GM18868 (cell line): ENCODE results near the gene PODN.

Experiments
- ATAC-seq: cut with Tn5 transposase; IDR thresholded peaks from one replicate; pipeline ENCODE4 v1.9.1; 2021; ENCODE audit warnings: mild to moderate bottlenecking, moderate library complexity; ENCODE audit not compliant: unreplicated experiment

PODN gene

DNA sequence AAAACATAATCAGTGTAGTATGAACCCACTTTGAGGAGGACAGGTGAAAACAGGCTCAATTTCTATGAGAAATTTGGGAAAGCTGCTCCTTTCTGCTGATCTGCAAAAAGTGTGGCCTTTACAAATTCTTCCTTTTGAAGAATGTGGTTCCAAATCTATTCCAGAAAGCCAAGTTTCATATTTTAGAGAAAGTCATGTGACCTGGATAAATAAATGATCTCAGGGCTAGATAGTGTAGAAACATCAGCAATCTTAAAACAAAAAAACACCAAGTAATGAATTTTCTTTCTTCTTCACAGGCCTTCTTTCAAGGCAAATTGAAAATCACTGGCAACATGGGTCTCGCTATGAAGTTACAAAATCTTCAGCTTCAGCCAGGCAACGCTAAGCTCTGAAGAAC is 11.7 kb upstream of the PODN start:
- no peak for ATAC-seq

DNA sequence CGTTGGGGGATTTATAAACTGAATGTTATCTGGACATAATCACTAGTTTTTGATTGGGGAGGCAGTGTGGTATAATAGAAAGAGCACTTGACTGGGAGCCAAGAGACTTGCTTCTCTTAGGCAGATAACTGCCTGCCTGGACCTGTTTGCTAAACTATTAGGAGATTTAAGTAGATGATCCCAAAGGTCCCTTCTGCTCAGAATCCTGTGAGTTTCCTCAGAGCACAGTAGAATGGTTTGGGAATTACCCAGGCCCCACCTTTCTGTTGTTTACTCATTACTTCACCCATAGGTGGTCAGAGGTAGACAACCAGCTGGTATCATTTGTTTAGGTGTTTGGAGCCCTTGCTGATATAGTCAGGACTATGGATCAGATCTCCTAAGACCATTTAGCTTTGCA is 10.3 kb upstream of the PODN start:
- no peak for ATAC-seq

GRCh38 chr1:53057127-53057526 is 4.9 kb upstream of the PODN start:
- ATAC-seq = no peak

DNA sequence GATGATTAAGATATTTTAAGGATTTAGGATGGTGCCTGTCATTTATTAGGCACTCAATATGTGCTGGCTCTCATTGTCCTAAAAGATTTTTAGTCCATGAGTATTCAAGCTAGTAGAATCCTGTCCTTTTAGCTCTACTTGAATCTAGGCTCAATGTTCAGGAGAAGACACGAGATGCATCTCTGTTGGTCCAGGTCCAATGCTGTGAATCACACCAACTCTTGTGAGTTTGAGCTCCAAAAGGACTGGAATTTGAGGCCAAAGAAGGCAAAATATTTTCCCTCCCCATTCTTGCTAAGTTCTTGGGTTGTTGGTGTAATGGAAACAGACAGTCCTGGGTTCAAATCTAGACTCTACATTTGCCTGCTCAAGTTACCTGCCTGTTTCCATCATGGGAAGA is 1.4 kb upstream of the PODN start:
- ATAC-seq = no peak

DNA sequence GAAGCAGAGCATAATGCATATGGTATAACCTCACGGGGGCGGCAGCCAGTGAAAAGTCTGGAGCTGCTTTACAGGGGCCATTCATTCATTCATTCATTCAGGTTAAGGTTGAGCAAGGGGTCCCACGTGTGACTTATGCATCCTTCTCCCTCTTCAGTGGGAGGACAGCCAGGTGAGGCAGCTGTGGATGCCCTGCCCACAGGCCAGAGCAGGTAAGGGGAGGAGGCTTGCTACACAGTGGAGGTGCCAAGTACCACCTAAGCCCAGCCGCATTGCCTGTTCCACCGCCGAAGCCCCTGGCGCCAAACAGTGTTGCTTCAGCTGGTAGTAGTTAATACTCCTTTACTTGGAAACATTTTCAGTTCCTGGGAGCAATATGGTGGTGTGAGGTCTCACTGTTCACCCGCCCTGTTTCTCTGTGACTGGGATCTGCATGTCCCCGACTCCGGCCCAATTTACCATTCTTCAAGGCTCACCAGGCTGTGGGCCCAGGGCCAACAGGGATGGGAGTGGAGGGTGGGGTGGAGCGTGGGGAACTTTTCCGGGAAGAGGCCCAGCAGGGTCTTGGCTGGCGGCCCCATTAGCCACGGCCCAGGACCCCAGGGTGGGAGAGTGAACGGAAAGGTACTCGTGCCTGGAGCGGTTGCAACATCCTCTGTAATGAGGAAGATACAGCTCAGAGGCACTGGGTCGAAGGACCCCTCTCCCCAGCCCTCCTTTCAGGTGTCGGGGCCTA is 722 bp upstream of the PODN start:
- ATAC-seq = no peak

- no peak for ATAC-seq
Observed at GRCh38 chr1:53062708-53063591, 937 bp downstream of the PODN start.

GRCh38 chr1:53063744-53064515 is 1.9 kb downstream of the PODN start:
- ATAC-seq = no peak

GRCh38 chr1:53065391-53065790 is 3.4 kb downstream of the PODN start:
- ATAC-seq = no peak

DNA sequence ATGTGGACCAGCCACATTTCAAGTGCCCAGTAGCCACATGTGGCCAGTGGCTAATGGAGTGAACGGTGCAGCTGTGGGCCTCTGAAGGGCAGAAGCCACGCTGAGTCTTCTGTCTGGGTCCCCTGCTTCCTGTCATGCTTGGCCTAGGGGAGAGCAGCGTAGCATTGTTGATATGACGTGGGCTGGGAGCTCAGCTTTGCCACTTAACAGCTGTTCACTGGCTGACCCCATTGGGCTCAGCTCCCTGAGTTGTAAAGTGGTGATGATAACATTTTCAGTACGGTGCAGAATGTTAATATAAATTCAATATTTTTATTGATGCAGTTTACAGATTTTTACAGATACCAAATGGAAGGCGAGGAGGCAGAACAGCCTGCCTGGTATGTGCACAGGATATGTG is 4.5 kb downstream of the PODN start:
- no peak for ATAC-seq

- no peak for ATAC-seq
Observed at GRCh38 chr1:53066891-53067738, 5.1 kb downstream of the PODN start.

GRCh38 chr1:53067886-53068285 is 5.9 kb downstream of the PODN start:
- ATAC-seq = no peak

- ATAC-seq = no peak
Observed at GRCh38 chr1:53068314-53069099, 6.5 kb downstream of the PODN start.

GRCh38 chr1:53069265-53069662 is 7.3 kb downstream of the PODN start:
- no peak for ATAC-seq

DNA sequence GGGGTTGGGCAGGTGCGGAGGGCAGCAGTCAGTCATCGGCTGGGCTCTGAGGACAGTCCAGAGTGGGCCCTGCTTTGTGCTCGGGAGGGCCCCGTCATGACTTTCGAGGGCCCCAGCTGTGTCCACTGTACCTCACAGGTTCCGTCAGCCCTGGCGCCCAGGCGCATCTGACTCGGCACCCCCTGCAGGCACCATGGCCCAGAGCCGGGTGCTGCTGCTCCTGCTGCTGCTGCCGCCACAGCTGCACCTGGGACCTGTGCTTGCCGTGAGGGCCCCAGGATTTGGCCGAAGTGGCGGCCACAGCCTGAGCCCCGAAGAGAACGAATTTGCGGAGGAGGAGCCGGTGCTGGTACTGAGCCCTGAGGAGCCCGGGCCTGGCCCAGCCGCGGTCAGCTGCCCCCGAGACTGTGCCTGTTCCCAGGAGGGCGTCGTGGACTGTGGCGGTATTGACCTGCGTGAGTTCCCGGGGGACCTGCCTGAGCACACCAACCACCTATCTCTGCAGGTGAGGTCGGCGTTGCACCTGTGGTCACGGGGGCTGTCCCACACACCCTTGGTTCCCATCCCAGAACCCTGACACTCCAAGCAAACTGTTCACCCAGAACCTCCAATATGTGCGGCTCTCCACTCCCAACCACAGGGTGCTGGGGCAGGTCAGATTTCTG is 7.8 kb downstream of the PODN start:
- no peak for ATAC-seq

GRCh38 chr1:53070621-53071020 is 8.6 kb downstream of the PODN start:
- ATAC-seq = no peak

- ATAC-seq = no peak
Observed at GRCh38 chr1:53071167-53071865, 9.3 kb downstream of the PODN start.

- ATAC-seq = no peak
Observed at GRCh38 chr1:53071915-53072314, 9.9 kb downstream of the PODN start.

DNA sequence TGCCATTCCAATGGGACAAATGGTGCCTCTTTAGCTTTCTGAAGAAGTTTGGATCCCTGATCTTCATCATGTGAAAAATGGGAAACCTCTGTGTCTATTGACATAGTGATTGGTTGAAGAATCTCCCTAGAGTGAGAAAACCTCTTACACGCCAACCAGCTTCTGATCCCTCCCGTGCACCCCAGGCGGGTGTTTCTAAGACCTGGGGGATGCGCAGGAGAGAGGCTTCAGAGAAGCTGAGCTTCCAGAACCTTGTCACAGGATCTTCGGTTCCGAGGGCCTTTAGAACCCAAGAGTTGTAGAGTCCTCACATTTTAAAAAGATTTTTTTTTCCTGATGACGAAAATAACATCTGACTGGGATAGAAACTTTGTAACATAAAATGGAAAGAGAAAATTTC is 11.3 kb downstream of the PODN start:
- no peak for ATAC-seq

- ATAC-seq = no peak
Observed at GRCh38 chr1:53073868-53074311, 11.9 kb downstream of the PODN start.
